Effector memory CD4-positive, alpha-beta T cell (primary cell): ENCODE measurements around the gene CCDC69.
A peak's percentile ranks its signal among the peaks of the same experiment; 100 is the strongest.
"Not testable (repeated sequence)": the region's sequence is repeated elsewhere in the genome, so short reads cannot be mapped to it uniquely, and the experiment has no call there.

Experiments
- DNase-seq, 3 donors: peaks; one replicate each; pipeline ENCODE4 v3.0.0-alpha.2; 2020
- H3K27ac ChIP-seq: 2 replicates; pipeline ENCODE4 v1.7.0; 2013; ENCODE audit warnings: mild to moderate bottlenecking, low read length, moderate library complexity; ENCODE audit not compliant: insufficient read depth, poor library complexity, severe bottlenecking
- H3K27me3 ChIP-seq: replicated peaks from 2 replicates; pipeline ENCODE4 v1.7.0; 2013; ENCODE audit warnings: mild to moderate bottlenecking, low read length; ENCODE audit not compliant: insufficient read depth, control insufficient read depth, poor library complexity, severe bottlenecking
- H3K36me3 ChIP-seq: 2 replicates; pipeline ENCODE4 v1.7.0; 2013; ENCODE audit warnings: mild to moderate bottlenecking, low read length, moderate library complexity; ENCODE audit not compliant: control insufficient read depth, insufficient read depth
- H3K4me1 ChIP-seq: 2 replicates; pipeline ENCODE4 v1.7.0; 2013; ENCODE audit warnings: low read length, mild to moderate bottlenecking; ENCODE audit not compliant: control insufficient read depth, insufficient read depth, poor library complexity, severe bottlenecking
- H3K4me3 ChIP-seq: 2 replicates; pipeline ENCODE4 v1.7.0; 2013; ENCODE audit warnings: low read length, low read depth, mild to moderate bottlenecking; ENCODE audit not compliant: insufficient read depth, poor library complexity, severe bottlenecking
- H3K9me3 ChIP-seq: 2 replicates; pipeline ENCODE4 v1.7.0; 2013; ENCODE audit warnings: mild to moderate bottlenecking, low read length, moderate library complexity; ENCODE audit not compliant: control insufficient read depth

The CCDC69 gene

GRCh38 chr5:151257731-151258181 is 33.9 kb upstream of the CCDC69 start:
- Histone ChIP-seq H3K27me3 (no peaks in the 10 kb centered on the region), H3K4me1 (peaks cover 7% of the 10 kb centered on the region), H3K9me3 (no peaks in the 10 kb centered on the region), H3K36me3 (peaks cover 4% of the 10 kb centered on the region), H3K27ac (no peak overlapping the region), H3K4me3 (no peak overlapping the region)
- no peak for DNase-seq

GRCh38 chr5:151255621-151256286 is 31.9 kb upstream of the CCDC69 start:
- Histone ChIP-seq H3K9me3 (no peaks in the 10 kb centered on the region), H3K36me3 (no peaks in the 10 kb centered on the region), H3K4me3 (no peak overlapping the region), H3K27me3 (no peaks in the 10 kb centered on the region), H3K4me1 (peaks cover 11% of the 10 kb centered on the region), H3K27ac (no peak overlapping the region)
- DNase-seq, result no peak

- DNase-seq, H3K36me3 ChIP-seq, H3K27ac ChIP-seq, H3K4me3 ChIP-seq, H3K9me3 ChIP-seq, H3K27me3 ChIP-seq: not testable (repeated sequence)
- peaks cover 11% of the 10 kb centered on the region for H3K4me1 ChIP-seq
These were observed 31.1 kb upstream of the CCDC69 start for GRCh38 chr5:151254990-151255389.

- DNase-seq, result no peak
- no peaks in the 10 kb centered on the region for H3K9me3 ChIP-seq
- H3K4me1 ChIP-seq, result peaks cover 11% of the 10 kb centered on the region
- no peak overlapping the region for H3K27ac ChIP-seq
- no peaks in the 10 kb centered on the region for H3K36me3 ChIP-seq
- H3K4me3 ChIP-seq, result no peak overlapping the region
- no peaks in the 10 kb centered on the region for H3K27me3 ChIP-seq
These were observed 30.7 kb upstream of the CCDC69 start for GRCh38 chr5:151254556-151254955.

GRCh38 chr5:151253605-151253950 is 29.7 kb upstream of the CCDC69 start:
- H3K27me3 ChIP-seq, result no peaks in the 10 kb centered on the region
- H3K36me3 ChIP-seq, result no peaks in the 10 kb centered on the region
- H3K27ac ChIP-seq, result no peak overlapping the region
- H3K4me1 ChIP-seq, result peaks cover 11% of the 10 kb centered on the region
- DNase-seq, result no peak
- peak overlapping the region; percentile 92 for H3K4me3 ChIP-seq
- H3K9me3 ChIP-seq, result no peaks in the 10 kb centered on the region

GRCh38 chr5:151252762-151253604 is 29.1 kb upstream of the CCDC69 start, which contains the start of gene GM2A:
Gene GM2A (plus strand): TSS chr5:151253185. CDS start chr5:151253217, 32 bp downstream.
- H3K27me3 ChIP-seq, result no peaks in the 10 kb centered on the region
- H3K4me3 ChIP-seq, result peak within 1 kb of the TSS; percentile 92
- peak within 1 kb of the TSS; percentile 64 for H3K27ac ChIP-seq
- no peaks in the 10 kb centered on the region for H3K36me3 ChIP-seq
- H3K9me3 ChIP-seq, result no peaks in the 10 kb centered on the region
- peaks cover 11% of the 10 kb centered on the region for H3K4me1 ChIP-seq
- DNase-seq, result peak; percentile 97 to 98 (median 98)

- peak overlapping the region; percentile 55 for H3K4me3 ChIP-seq
These were observed 27.7 kb upstream of the CCDC69 start for GRCh38 chr5:151251621-151252020.

GRCh38 chr5:151251001-151251551 is 27.2 kb upstream of the CCDC69 start:
- peak; percentile 22 to 43 (median 38) for DNase-seq
- no peaks in the 10 kb centered on the region for H3K27me3 ChIP-seq
- peak overlapping the region; percentile 15 for H3K4me3 ChIP-seq
- H3K27ac ChIP-seq, result peak overlapping the region; percentile 23
- H3K4me1 ChIP-seq, result peaks cover 11% of the 10 kb centered on the region
- no peaks in the 10 kb centered on the region for H3K36me3 ChIP-seq
- H3K9me3 ChIP-seq, result no peaks in the 10 kb centered on the region

More at GRCh38 chr5:151251621-151252020, 27.7 kb upstream of the CCDC69 start:
- Histone ChIP-seq H3K36me3 (no peaks in the 10 kb centered on the region), H3K9me3 (no peaks in the 10 kb centered on the region), H3K27ac (peak overlapping the region; percentile 64), H3K4me1 (peaks cover 11% of the 10 kb centered on the region), H3K27me3 (no peaks in the 10 kb centered on the region)
- no peak for DNase-seq

GRCh38 chr5:151250346-151251000 is 26.6 kb upstream of the CCDC69 start:
- no peaks in the 10 kb centered on the region for H3K36me3 ChIP-seq
- peak overlapping the region; percentile 23 for H3K27ac ChIP-seq
- H3K27me3 ChIP-seq, result no peaks in the 10 kb centered on the region
- H3K4me3 ChIP-seq, result peak overlapping the region; percentile 15
- H3K4me1 ChIP-seq, result peaks cover 11% of the 10 kb centered on the region
- no peak for DNase-seq
- H3K9me3 ChIP-seq, result no peaks in the 10 kb centered on the region
